SK-N-SH (cell line): Measurements from ENCODE around the gene DAGLA. TPM values are rescaled to one million over a fixed set of nuclear protein-coding genes. Genes with fewer than 3 reads are reported as not detected.

Experiments used
- CTCF ChIA-PET: fragments of 300-600, 350-600 bp; formaldehyde crosslinking; extraction: SDS; loops from one replicate; lab custom pipeline; 2021; lab: Yijun Ruan, JAX
- POLR2A ChIA-PET: fragments of 350-600 bp; sonication (Branson Sonifier 250); formaldehyde crosslinking; extraction: SDS; loops from one replicate; lab custom pipeline; 2020; ENCODE audit warnings: antibody characterized with exemption, inconsistent platforms; lab: Yijun Ruan, JAX
- DNase-seq: peaks from one replicate; pipeline ENCODE4 v3.0.0; 2012
- H2AFZ ChIP-seq: fragments of 200-600 bp; sonication (generic); 2 replicates; pipeline ENCODE4 v1.8.1; 2016; ENCODE audit warnings: antibody characterized with exemption, mild to moderate bottlenecking, low read depth
- H3F3A ChIP-seq: fragments of 200-600 bp; sonication (generic); replicated peaks from 2 replicates; pipeline ENCODE3; 2016; ENCODE audit warnings: antibody characterized with exemption, mild to moderate bottlenecking; ENCODE audit not compliant: insufficient read depth
- H3K27ac ChIP-seq, 2 experiments: fragments of 200-500 bp in 1 of 2; fragments of 200-600 bp in 1 of 2; sonication (Bioruptor generic) in 1 of 2; sonication (generic), shearing (Covaris generic) in 1 of 2; 2 replicates each; pipeline versions ENCODE4 v1.5.1 to v1.6.1; 2014 to 2016; ENCODE audit warnings: low read depth in 2 of 2, inconsistent platforms in 1 of 2, low read length in 1 of 2, mild to moderate bottlenecking in 1 of 2, mixed read lengths in 1 of 2
- H3K27me3 ChIP-seq: fragments of 200-600 bp; sonication (generic), shearing (Covaris generic); 2 replicates; pipeline ENCODE4 v1.6.1; 2016; ENCODE audit warnings: mixed run types; ENCODE audit not compliant: insufficient read depth
- H3K36me3 ChIP-seq, 2 experiments: fragments of 200-500 bp in 1 of 2; fragments of 200-600 bp in 1 of 2; sonication (Bioruptor generic) in 1 of 2; sonication (generic) in 1 of 2; replicated peaks in 1 of 2; 2 replicates each; pipeline versions ENCODE3 to v1.5.1; 2014 to 2016; ENCODE audit warnings: low read length in 1 of 2, mild to moderate bottlenecking in 1 of 2; ENCODE audit not compliant: insufficient read depth in 2 of 2, control insufficient read depth in 1 of 2
- H3K4me1 ChIP-seq, 2 experiments: fragments of 200-500 bp in 1 of 2; fragments of 200-600 bp in 1 of 2; sonication (Bioruptor generic) in 1 of 2; sonication (generic), shearing (Covaris generic) in 1 of 2; 2 replicates each; pipeline versions ENCODE4 v1.5.1 to v1.6.1; 2014 to 2016; ENCODE audit warnings: low read depth in 1 of 2, low read length in 1 of 2, mixed run types in 1 of 2; ENCODE audit not compliant: insufficient read depth in 2 of 2, control insufficient read depth in 1 of 2
- H3K4me2 ChIP-seq: fragments of 200-600 bp; sonication (generic), shearing (Covaris generic); 2 replicates; pipeline ENCODE4 v1.6.1; 2017; ENCODE audit warnings: mixed run types
- H3K4me3 ChIP-seq, 2 experiments: fragments of 200-500 bp in 1 of 2; fragments of 200-600 bp in 1 of 2; sonication (Bioruptor generic) in 1 of 2; sonication (generic), shearing (Covaris generic) in 1 of 2; 2 replicates each; pipeline versions ENCODE4 v1.5.1 to v1.8.1; 2014 to 2016; ENCODE audit warnings: low read depth in 2 of 2, inconsistent platforms in 1 of 2, low read length in 1 of 2, mild to moderate bottlenecking in 1 of 2, mixed read lengths in 1 of 2, moderate library complexity in 1 of 2
- H3K79me2 ChIP-seq: fragments of 200-600 bp; sonication (generic); 2 replicates; pipeline ENCODE4 v1.8.1; 2017; ENCODE audit warnings: mild to moderate bottlenecking; ENCODE audit not compliant: insufficient read depth
- H3K9ac ChIP-seq: fragments of 200-600 bp; sonication (generic); 2 replicates; pipeline ENCODE4 v1.6.1; 2017; ENCODE audit warnings: mixed run types
- H3K9me2 ChIP-seq: fragments of 200-600 bp; sonication (generic); 2 replicates; pipeline ENCODE4 v1.6.1; 2017; ENCODE audit warnings: mixed run types
- H3K9me3 ChIP-seq: fragments of 200-600 bp; sonication (generic); 2 replicates; pipeline ENCODE4 v1.6.1; 2017; ENCODE audit warnings: mixed run types, mild to moderate bottlenecking, moderate library complexity
- H4K20me1 ChIP-seq: fragments of 200-600 bp; sonication (generic); 2 replicates; pipeline ENCODE4 v1.6.1; 2017; ENCODE audit warnings: mild to moderate bottlenecking, mixed run types; ENCODE audit not compliant: insufficient read depth
- EP300 ChIP-seq, 2 experiments: IDR thresholded peaks; 2 replicates each; pipeline versions ENCODE4 v1.4.0 to v1.6.1; 2012; ENCODE audit warnings: borderline replicate concordance in 1 of 2, low read depth in 1 of 2, low read length in 1 of 2
- GABPA ChIP-seq: IDR thresholded peaks from 2 replicates; pipeline ENCODE4 v1.4.0; 2012; ENCODE audit warnings: low read depth, mild to moderate bottlenecking
- IRF3 ChIP-seq: fragments of 150-350 bp; IDR thresholded peaks from 2 replicates; pipeline ENCODE4 v1.6.1; 2016; ENCODE audit warnings: mild to moderate bottlenecking, low read depth, low read length
- JUND ChIP-seq: IDR thresholded peaks from 2 replicates; pipeline ENCODE4 v1.4.0; 2012
- MAX ChIP-seq: IDR thresholded peaks from 2 replicates; pipeline ENCODE4 v1.4.0; 2012; ENCODE audit warnings: low read depth
- RAD21 ChIP-seq: IDR thresholded peaks from 2 replicates; pipeline ENCODE4 v1.6.1; 2012; ENCODE audit warnings: mild to moderate bottlenecking, low read length
- RCOR1 ChIP-seq: fragments of 150-350 bp; IDR thresholded peaks from 2 replicates; pipeline ENCODE4 v1.6.1; 2017; ENCODE audit warnings: antibody characterized with exemption, low read length
- TAF1 ChIP-seq: IDR thresholded peaks from 2 replicates; pipeline ENCODE4 v1.6.1; 2012; ENCODE audit warnings: low read depth, mild to moderate bottlenecking, low read length, moderate library complexity, borderline replicate concordance
- USF1 ChIP-seq: IDR thresholded peaks from 2 replicates; pipeline ENCODE4 v1.4.0; 2012; ENCODE audit warnings: low read depth, borderline replicate concordance
- WGBS: methylation state at CpG from one replicate; pipeline ENCODE4 v1.1.6; 2017; ENCODE audit warnings: low lambda C conversion rate; 5-methylcytosine and 5-hydroxymethylcytosine counted together
- polyA plus RNA-seq, 3 experiments: library from polyadenylated mRNA; depleted of rRNA; stranded (reverse); fragments of >200 nt; gene quantifications; 2 replicates each; pipeline ENCODE4 v1.2.3, GENCODE V29; 2012
- TF ChIP-seq, protein P1 (sequence below): fragments of 200-600 bp; sonication (generic); IDR thresholded peaks from 2 replicates; pipeline ENCODE4 v1.6.1; 2017; ENCODE audit warnings: antibody characterized with exemption, mild to moderate bottlenecking, moderate library complexity
- TF ChIP-seq, protein P2 (sequence below): fragments of 150-350 bp; IDR thresholded peaks from 2 replicates; pipeline ENCODE4 v1.6.1; 2017; ENCODE audit warnings: antibody characterized with exemption, low read length, low read depth, borderline replicate concordance
- TF ChIP-seq, protein P3 (sequence below): IDR thresholded peaks from 2 replicates; pipeline ENCODE4; 2012

DAGLA gene
- polyA plus RNA-seq, 1 of the 3 experiments (the other 2 are of a cell fraction), result 3.3 TPM

- POLR2A ChIA-PET, result interaction anchor here (1.2 kb wide), 1 partner anchor 25 kb away, joined by 3 read pairs; no protein-coding TSS in a partner anchor
- H3K9me2 ChIP-seq, result no peaks in the 10 kb centered on the region
- no peak overlapping the region for H3K4me3 ChIP-seq
- H4K20me1 ChIP-seq, result no peaks in the 10 kb centered on the region
- H3K79me2 ChIP-seq, result no peaks in the 10 kb centered on the region
- H3K27ac ChIP-seq, result no peak overlapping the region
- H3K4me2 ChIP-seq, result no peak overlapping the region
- H2AFZ ChIP-seq, result no peak overlapping the region
- H3K36me3 ChIP-seq, result no peaks in the 10 kb centered on the region
- TF ChIP-seq, protein P1, sequence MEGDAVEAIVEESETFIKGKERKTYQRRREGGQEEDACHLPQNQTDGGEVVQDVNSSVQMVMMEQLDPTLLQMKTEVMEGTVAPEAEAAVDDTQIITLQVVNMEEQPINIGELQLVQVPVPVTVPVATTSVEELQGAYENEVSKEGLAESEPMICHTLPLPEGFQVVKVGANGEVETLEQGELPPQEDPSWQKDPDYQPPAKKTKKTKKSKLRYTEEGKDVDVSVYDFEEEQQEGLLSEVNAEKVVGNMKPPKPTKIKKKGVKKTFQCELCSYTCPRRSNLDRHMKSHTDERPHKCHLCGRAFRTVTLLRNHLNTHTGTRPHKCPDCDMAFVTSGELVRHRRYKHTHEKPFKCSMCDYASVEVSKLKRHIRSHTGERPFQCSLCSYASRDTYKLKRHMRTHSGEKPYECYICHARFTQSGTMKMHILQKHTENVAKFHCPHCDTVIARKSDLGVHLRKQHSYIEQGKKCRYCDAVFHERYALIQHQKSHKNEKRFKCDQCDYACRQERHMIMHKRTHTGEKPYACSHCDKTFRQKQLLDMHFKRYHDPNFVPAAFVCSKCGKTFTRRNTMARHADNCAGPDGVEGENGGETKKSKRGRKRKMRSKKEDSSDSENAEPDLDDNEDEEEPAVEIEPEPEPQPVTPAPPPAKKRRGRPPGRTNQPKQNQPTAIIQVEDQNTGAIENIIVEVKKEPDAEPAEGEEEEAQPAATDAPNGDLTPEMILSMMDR, result peak; percentile 26
- no peak for TF ChIP-seq RCOR1
- WGBS, result 70% methylated on average over 5 of the region's 33 CpGs
- no peak for DNase-seq
- no peak overlapping the region for H3K9ac ChIP-seq
- CTCF ChIA-PET, result interaction anchor here (0.6 to 14.3 kb wide), 5 partner anchors 19 to 842 kb away, joined by 3 to 140 read pairs (median 4); no protein-coding TSS in a partner anchor
- H3K27me3 ChIP-seq, result no peaks in the 10 kb centered on the region
- H3K4me1 ChIP-seq, result peaks cover 0 to 45% of the 10 kb centered on the region in 2 experiments; a peak in 1 of 4 replicates
- no peaks in the 10 kb centered on the region for H3K9me3 ChIP-seq
- H3F3A ChIP-seq, result no peaks in the 10 kb centered on the region
These were observed 89.2 kb downstream of the DAGLA start for GRCh38 chr11:61769169-61769920.

- H3K27ac ChIP-seq, result no peak overlapping the region
- POLR2A ChIA-PET, result no interaction called here
- WGBS, result 79% methylated on average over 17 of the region's 20 CpGs
These were observed 89.9 kb downstream of the DAGLA start for GRCh38 chr11:61769946-61770683.

More at GRCh38 chr11:61769946-61770683, 89.9 kb downstream of the DAGLA start:
- Histone ChIP-seq H3K9me2 (no peaks in the 10 kb centered on the region), H3K4me3 (no peak overlapping the region), H3K4me2 (no peak overlapping the region), H3K79me2 (no peaks in the 10 kb centered on the region), H3K9me3 (no peaks in the 10 kb centered on the region), H3K9ac (no peak overlapping the region), H3K4me1 (peaks cover 0 to 38% of the 10 kb centered on the region in 2 experiments; a peak in 1 of 4 replicates), H3K36me3 (no peaks in the 10 kb centered on the region), H3F3A (no peaks in the 10 kb centered on the region), H2AFZ (no peak overlapping the region), H3K27me3 (no peaks in the 10 kb centered on the region), H4K20me1 (no peaks in the 10 kb centered on the region)
- TF ChIP-seq EP300 (IDR thresholded peaks at IDR 0.05; ENCODE audit: borderline replicate concordance in 1 of 2, low read depth in 1 of 2, low read length in 1 of 2), result no peak
- no peak for TF ChIP-seq USF1
- TF ChIP-seq, protein P2, sequence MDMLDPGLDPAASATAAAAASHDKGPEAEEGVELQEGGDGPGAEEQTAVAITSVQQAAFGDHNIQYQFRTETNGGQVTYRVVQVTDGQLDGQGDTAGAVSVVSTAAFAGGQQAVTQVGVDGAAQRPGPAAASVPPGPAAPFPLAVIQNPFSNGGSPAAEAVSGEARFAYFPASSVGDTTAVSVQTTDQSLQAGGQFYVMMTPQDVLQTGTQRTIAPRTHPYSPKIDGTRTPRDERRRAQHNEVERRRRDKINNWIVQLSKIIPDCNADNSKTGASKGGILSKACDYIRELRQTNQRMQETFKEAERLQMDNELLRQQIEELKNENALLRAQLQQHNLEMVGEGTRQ, result no peak
- TF ChIP-seq TAF1, result no peak
- TF ChIP-seq JUND, result no peak
- TF ChIP-seq MAX, result no peak
- TF ChIP-seq, protein P3, sequence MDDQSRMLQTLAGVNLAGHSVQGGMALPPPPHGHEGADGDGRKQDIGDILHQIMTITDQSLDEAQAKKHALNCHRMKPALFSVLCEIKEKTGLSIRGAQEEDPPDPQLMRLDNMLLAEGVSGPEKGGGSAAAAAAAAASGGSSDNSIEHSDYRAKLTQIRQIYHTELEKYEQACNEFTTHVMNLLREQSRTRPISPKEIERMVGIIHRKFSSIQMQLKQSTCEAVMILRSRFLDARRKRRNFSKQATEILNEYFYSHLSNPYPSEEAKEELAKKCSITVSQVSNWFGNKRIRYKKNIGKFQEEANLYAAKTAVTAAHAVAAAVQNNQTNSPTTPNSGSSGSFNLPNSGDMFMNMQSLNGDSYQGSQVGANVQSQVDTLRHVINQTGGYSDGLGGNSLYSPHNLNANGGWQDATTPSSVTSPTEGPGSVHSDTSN, result no peak
- TF ChIP-seq GABPA, result no peak
- no peak for TF ChIP-seq RAD21
- no peak for TF ChIP-seq IRF3
- CTCF ChIA-PET, result interaction anchor here (0.6 to 1.4 kb wide), 7 partner anchors 11 to 841 kb away, joined by 3 to 6 read pairs (median 4); partner anchors contain the start of gene TMEM258
- no peak for DNase-seq
